HCT116 (cell line): ENCODE data around the gene GJB4. TPM values are rescaled to one million over a fixed set of nuclear protein-coding genes. Genes with fewer than 3 reads are reported as not detected.

Source experiments
- ATAC-seq: fragments of 200-7000 bp; cut with Tn5 transposase; 2 replicates; pipeline ENCODE4 v1.9.1; 2020; ENCODE audit warnings: mild to moderate bottlenecking, moderate library complexity
- BruUV-seq: library from RNA; stranded (reverse); fragments of 400-500 nt; replicated peaks from 2 replicates; lab custom pipeline; 2021; lab: Mats Ljungman, UMichigan
- CTCF ChIA-PET: fragments of 300-600 bp; sonication (Branson Sonifier 250); formaldehyde crosslinking; loops from one replicate; lab custom pipeline; 2021; ENCODE audit warnings: antibody characterized with exemption; lab: Charles Lee
- POLR2A ChIA-PET: fragments of 300-600, 350-600 bp; sonication (Branson Sonifier 250); formaldehyde crosslinking; loops from one replicate; lab custom pipeline; 2021; ENCODE audit warnings: antibody characterized with exemption; lab: Charles Lee
- RAD21 ChIA-PET, 2 experiments: fragments of 300-600 bp; sonication (Branson Sonifier 250); formaldehyde crosslinking; loops; one replicate each; lab custom pipeline; 2023; ENCODE audit warnings: low total read pairs in 2 of 2; ENCODE audit not compliant: uncharacterized antibody in 2 of 2, unreplicated experiment in 2 of 2, low non-redundant PET in 1 of 2; lab: Charles Lee
- DNase-seq: peaks from one replicate; pipeline ENCODE4 v3.0.0-alpha.2; 2010; ENCODE audit warnings: low read depth, low spot score
- H2AFZ ChIP-seq: fragments of 200-600 bp; shearing (Covaris generic), sonication (generic); 2 replicates; pipeline ENCODE4 v1.6.1; 2017; ENCODE audit warnings: low read depth, mixed run types, mixed read lengths, antibody characterized with exemption, low read length; ENCODE audit not compliant: poor library complexity, severe bottlenecking
- H3K27ac ChIP-seq: 2 replicates; pipeline ENCODE4 v1.5.1; 2012; ENCODE audit warnings: low read depth, low read length
- H3K27me3 ChIP-seq: fragments of 200-600 bp; sonication (generic); 2 replicates; pipeline ENCODE4 v1.6.1; 2016; ENCODE audit warnings: mixed run types, low read length, mixed read lengths; ENCODE audit not compliant: insufficient read depth
- H3K36me3 ChIP-seq, 2 experiments: fragments of 200-500 bp in 1 of 2; fragments of 200-600 bp in 1 of 2; sonication (Bioruptor generic) in 1 of 2; sonication (generic) in 1 of 2; 2 replicates each; pipeline versions ENCODE4 v1.5.1 to v1.6.1; 2014 to 2016; ENCODE audit warnings: low read length in 2 of 2, inconsistent platforms in 1 of 2, mixed read lengths in 1 of 2, mixed run types in 1 of 2; ENCODE audit not compliant: insufficient read depth in 2 of 2, control insufficient read depth in 1 of 2
- H3K4me1 ChIP-seq, 2 experiments: fragments of 200-600 bp in 1 of 2; sonication (generic) in 1 of 2; 2 replicates each; pipeline versions ENCODE4 v1.5.1 to v1.6.1; 2012 to 2017; ENCODE audit warnings: low read length in 2 of 2, inconsistent platforms in 1 of 2, mild to moderate bottlenecking in 1 of 2, mixed read lengths in 1 of 2, mixed run types in 1 of 2, moderate library complexity in 1 of 2; ENCODE audit not compliant: insufficient read depth in 2 of 2, control insufficient read depth in 1 of 2
- H3K4me2 ChIP-seq: fragments of 200-600 bp; sonication (generic); 2 replicates; pipeline ENCODE4 v1.6.1; 2017; ENCODE audit warnings: mixed run types, low read length, mixed read lengths
- H3K4me3 ChIP-seq, 2 experiments: fragments of 200-600 bp in 1 of 2; sonication (generic) in 1 of 2; replicated peaks in 1 of 2; 2 replicates each; pipeline ENCODE4 v1.5.1; 2011 to 2016; ENCODE audit warnings: low read length in 2 of 2, control low read depth in 1 of 2, low read depth in 1 of 2, mild to moderate bottlenecking in 1 of 2, mixed read lengths in 1 of 2, mixed run types in 1 of 2
- H3K79me2 ChIP-seq: fragments of 200-600 bp; sonication (generic); 2 replicates; pipeline ENCODE4 v1.6.1; 2017; ENCODE audit warnings: mild to moderate bottlenecking, mixed run types, low read length, moderate library complexity, mixed read lengths; ENCODE audit not compliant: insufficient read depth
- H3K9ac ChIP-seq: fragments of 200-600 bp; sonication (generic); 2 replicates; pipeline ENCODE4 v1.6.1; 2016; ENCODE audit warnings: low read length, mixed read lengths
- H3K9me2 ChIP-seq: fragments of 200-600 bp; sonication (generic), shearing (Covaris generic); 2 replicates; pipeline ENCODE4 v1.6.1; 2017; ENCODE audit warnings: mixed run types, mild to moderate bottlenecking, moderate library complexity; ENCODE audit not compliant: insufficient read depth
- H3K9me3 ChIP-seq, 2 experiments: fragments of 200-500 bp in 1 of 2; fragments of 200-600 bp in 1 of 2; sonication (Bioruptor generic) in 1 of 2; sonication (generic) in 1 of 2; 2 replicates each; pipeline ENCODE4 v1.6.1; 2014 to 2017; ENCODE audit warnings: low read length in 2 of 2, mixed read lengths in 2 of 2, inconsistent platforms in 1 of 2, low read depth in 1 of 2, mild to moderate bottlenecking in 1 of 2, mixed run types in 1 of 2, moderate library complexity in 1 of 2; ENCODE audit not compliant: control insufficient read depth in 1 of 2, insufficient read depth in 1 of 2
- H4K20me1 ChIP-seq: fragments of 200-600 bp; sonication (generic), shearing (Covaris generic); 2 replicates; pipeline ENCODE4 v1.6.1; 2017; ENCODE audit warnings: mixed run types, mild to moderate bottlenecking, moderate library complexity; ENCODE audit not compliant: insufficient read depth
- CTCF ChIP-seq, 3 experiments: fragments of 200-600 bp in 1 of 3; sonication (generic) in 1 of 3; IDR thresholded peaks in 2 of 3; conservative IDR thresholded peaks in 1 of 3; 2 replicates each; pipeline ENCODE4 v1.5.1; 2012 to 2017; ENCODE audit warnings: low read depth in 2 of 3, low read length in 2 of 3, antibody characterized with exemption in 1 of 3, borderline replicate concordance in 1 of 3, control low read depth in 1 of 3, mild to moderate bottlenecking in 1 of 3, mixed read lengths in 1 of 3, mixed run types in 1 of 3, moderate library complexity in 1 of 3; ENCODE audit not compliant: insufficient read depth in 1 of 3
- EGR1 ChIP-seq: IDR thresholded peaks from 2 replicates; pipeline ENCODE4 v1.6.1; 2012; ENCODE audit warnings: low read depth
- ELF1 ChIP-seq: IDR thresholded peaks from 2 replicates; pipeline ENCODE4 v1.6.1; 2012; ENCODE audit warnings: low read depth, borderline replicate concordance
- EZH2 ChIP-seq: fragments of 200-600 bp; sonication (generic); IDR thresholded peaks from 2 replicates; pipeline ENCODE4 v1.6.1; 2017; ENCODE audit warnings: antibody characterized with exemption, mixed run types
- EZH2phosphoT487 ChIP-seq: fragments of 200-600 bp; IDR thresholded peaks from 2 replicates; pipeline ENCODE4 v1.6.1; 2018; ENCODE audit warnings: antibody characterized with exemption, borderline replicate concordance
- FOSL1 ChIP-seq: IDR thresholded peaks from 2 replicates; pipeline ENCODE4 v1.6.1; 2012; ENCODE audit warnings: low read depth
- JUND ChIP-seq: IDR thresholded peaks from 2 replicates; pipeline ENCODE4 v1.6.1; 2012
- POLR2AphosphoS5 ChIP-seq: IDR thresholded peaks from 2 replicates; pipeline ENCODE4 v1.6.1; 2011; ENCODE audit warnings: mild to moderate bottlenecking, low read depth, low read length, moderate library complexity
- SRF ChIP-seq: IDR thresholded peaks from 2 replicates; pipeline ENCODE4 v1.6.1; 2012; ENCODE audit warnings: low read depth
- YY1 ChIP-seq: IDR thresholded peaks from 2 replicates; pipeline ENCODE4 v1.6.1; 2011; ENCODE audit warnings: low read length, low read depth, moderate library complexity, mild to moderate bottlenecking; ENCODE audit not compliant: insufficient replicate concordance; ENCODE audit errors: extremely low read depth
- ZBTB33 ChIP-seq: IDR thresholded peaks from 2 replicates; pipeline ENCODE4 v1.6.1; 2011; ENCODE audit warnings: mild to moderate bottlenecking, low read length, moderate library complexity; ENCODE audit not compliant: insufficient replicate concordance; ENCODE audit errors: extremely low read depth
- ZFX ChIP-seq: fragments of 450-650 bp; IDR thresholded peaks from 2 replicates; pipeline ENCODE4 v1.6.1; 2017
- ZNF274 ChIP-seq: fragments of 200-500 bp; sonication (Bioruptor generic); IDR thresholded peaks from 2 replicates; pipeline ENCODE4 v1.6.1; 2014; ENCODE audit warnings: mild to moderate bottlenecking, low read depth, low read length, inconsistent platforms
- intact Hi-C: fragments of 100-400 bp; cut with micrococcal nuclease; formaldehyde crosslinking; loops from 2 replicates; pipeline ENCODE4 v1.10.0; 2022
- total RNA-seq: library from RNA; stranded (reverse); gene quantifications from one replicate; pipeline ENCODE4 v1.2.1, GENCODE V29; 2021; ENCODE audit not compliant: unreplicated experiment
- TF ChIP-seq, protein P1 (sequence below): IDR thresholded peaks from 2 replicates; pipeline ENCODE4 v1.6.1; 2012
- TF ChIP-seq, protein P2 (sequence below): IDR thresholded peaks from 2 replicates; pipeline ENCODE4 v1.6.1; 2012

GJB4 gene
- total RNA-seq, 1 experiment from 2014 or later, result 2.0 TPM

GRCh38 chr1:34784751-34785221 lies 25.2 kb downstream of the GJB4 start:
- Histone ChIP-seq H3K4me3 (no peak overlapping the region), H3K79me2 (peaks cover 48% of the 10 kb centered on the region), H3K27ac (no peak overlapping the region)

DNA sequence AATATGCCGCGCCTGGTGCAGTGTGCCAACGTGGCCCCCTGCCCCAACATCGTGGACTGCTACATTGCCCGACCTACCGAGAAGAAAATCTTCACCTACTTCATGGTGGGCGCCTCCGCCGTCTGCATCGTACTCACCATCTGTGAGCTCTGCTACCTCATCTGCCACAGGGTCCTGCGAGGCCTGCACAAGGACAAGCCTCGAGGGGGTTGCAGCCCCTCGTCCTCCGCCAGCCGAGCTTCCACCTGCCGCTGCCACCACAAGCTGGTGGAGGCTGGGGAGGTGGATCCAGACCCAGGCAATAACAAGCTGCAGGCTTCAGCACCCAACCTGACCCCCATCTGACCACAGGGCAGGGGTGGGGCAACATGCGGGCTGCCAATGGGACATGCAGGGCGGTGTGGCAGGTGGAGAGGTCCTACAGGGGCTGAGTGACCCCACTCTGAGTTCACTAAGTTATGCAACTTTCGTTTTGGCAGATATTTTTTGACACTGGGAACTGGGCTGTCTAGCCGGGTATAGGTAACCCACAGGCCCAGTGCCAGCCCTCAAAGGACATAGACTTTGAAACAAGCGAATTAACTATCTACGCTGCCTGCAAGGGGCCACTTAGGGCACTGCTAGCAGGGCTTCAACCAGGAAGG lies 25.8 kb downstream of the GJB4 start:
- Histone ChIP-seq H3K9me3 (no peaks in the 10 kb centered on the region), H3K27me3 (no peaks in the 10 kb centered on the region), H3K4me1 (peaks cover 24 to 46% of the 10 kb centered on the region in 2 experiments), H3K4me3 (no peak overlapping the region), H3K79me2 (peaks cover 48% of the 10 kb centered on the region), H3K36me3 (peaks cover 4 to 24% of the 10 kb centered on the region in 2 experiments; a peak in 2 of 4 replicates), H3K9ac (no peak overlapping the region), H4K20me1 (no peaks in the 10 kb centered on the region), H3K9me2 (no peaks in the 10 kb centered on the region), H3K27ac (no peak overlapping the region), H3K4me2 (no peak overlapping the region), H2AFZ (no peak overlapping the region)
- no TSS peak for BruUV-seq
- ChIA-PET CTCF (no interaction called here), RAD21 (no interaction called here), POLR2A (no interaction called here)
- DNase-seq (no peak), ATAC-seq (no peak)
- TF ChIP-seq SRF (no peak), CTCF (IDR thresholded peaks at IDR 0.05 in 2 of 3, conservative IDR thresholded peaks at IDR 0.05 in 1 of 3; ENCODE audit: borderline replicate concordance in 1 of 3, insufficient read depth in 1 of 3, low read depth in 2 of 3, low read length in 2 of 3) (no peak), ZNF274 (no peak), FOSL1 (no peak), ELF1 (no peak), EGR1 (no peak), YY1 (no peak), ZBTB33 (no peak), ZFX (no peak), POLR2AphosphoS5 (no peak)
- TF ChIP-seq, protein P1, sequence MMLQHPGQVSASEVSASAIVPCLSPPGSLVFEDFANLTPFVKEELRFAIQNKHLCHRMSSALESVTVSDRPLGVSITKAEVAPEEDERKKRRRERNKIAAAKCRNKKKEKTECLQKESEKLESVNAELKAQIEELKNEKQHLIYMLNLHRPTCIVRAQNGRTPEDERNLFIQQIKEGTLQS, result no peak
- intact Hi-C loops, result no loop called here

More at GRCh38 chr1:34784751-34785221, 25.2 kb downstream of the GJB4 start:
- H3K9me3 ChIP-seq, result no peaks in the 10 kb centered on the region
- peaks cover 30 to 51% of the 10 kb centered on the region in 2 experiments for H3K4me1 ChIP-seq
- no peak for ATAC-seq
- TF ChIP-seq SRF, result no peak
- TF ChIP-seq, protein P2, sequence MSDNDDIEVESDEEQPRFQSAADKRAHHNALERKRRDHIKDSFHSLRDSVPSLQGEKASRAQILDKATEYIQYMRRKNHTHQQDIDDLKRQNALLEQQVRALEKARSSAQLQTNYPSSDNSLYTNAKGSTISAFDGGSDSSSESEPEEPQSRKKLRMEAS, result no peak
- no peak for TF ChIP-seq POLR2AphosphoS5
- no peak for TF ChIP-seq EZH2
- no peak for TF ChIP-seq EZH2phosphoT487
- TF ChIP-seq EGR1, result no peak
- TF ChIP-seq JUND, result no peak
- TF ChIP-seq, all 23 proteins: peak for 0
- ChIA-PET CTCF (no interaction called here), POLR2A (no interaction called here), RAD21 (no interaction called here)
- Histone ChIP-seq H3K36me3 (peaks cover 4 to 24% of the 10 kb centered on the region in 2 experiments; a peak in 2 of 4 replicates), H3K4me2 (no peak overlapping the region), H4K20me1 (no peaks in the 10 kb centered on the region), H3K9me2 (no peaks in the 10 kb centered on the region), H3K27me3 (no peaks in the 10 kb centered on the region), H2AFZ (no peak overlapping the region), H3K9ac (no peak overlapping the region)
- BruUV-seq, result no TSS peak
- intact Hi-C loops, result no loop called here
- DNase-seq, result no peak
